ENCODE measurements around the gene NEGR1. TPM values are rescaled to one million over a fixed set of nuclear protein-coding genes. Genes with fewer than 3 reads are reported as not detected.

NEGR1 gene
- total and polyA plus RNA-seq, 2 experiments from 2014 or later: 0.57 to 0.94 TPM

DNA sequence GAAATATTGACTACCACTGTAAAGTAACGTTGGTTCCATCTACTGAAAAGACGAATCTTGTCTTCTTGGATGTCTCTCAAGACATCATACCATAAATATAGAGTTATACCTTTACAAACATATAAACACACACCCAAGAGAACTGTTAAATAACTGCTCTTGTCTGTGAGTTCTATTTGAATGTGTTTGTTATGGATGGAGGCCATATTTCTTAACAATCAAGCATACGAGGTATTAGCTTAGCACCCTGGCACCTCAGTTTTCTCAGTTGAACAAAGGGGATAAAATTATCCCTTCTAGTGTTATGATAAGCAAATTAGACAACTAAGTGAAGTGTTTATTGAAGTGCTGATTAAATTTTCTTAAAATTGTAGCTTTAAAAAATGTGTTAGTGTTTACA lies 864.9 kb downstream of the NEGR1 start (continued):
- no peak for TF ChIP-seq NANOG (IDR thresholded peaks at IDR 0.05; ENCODE audit: borderline replicate concordance)

DNA sequence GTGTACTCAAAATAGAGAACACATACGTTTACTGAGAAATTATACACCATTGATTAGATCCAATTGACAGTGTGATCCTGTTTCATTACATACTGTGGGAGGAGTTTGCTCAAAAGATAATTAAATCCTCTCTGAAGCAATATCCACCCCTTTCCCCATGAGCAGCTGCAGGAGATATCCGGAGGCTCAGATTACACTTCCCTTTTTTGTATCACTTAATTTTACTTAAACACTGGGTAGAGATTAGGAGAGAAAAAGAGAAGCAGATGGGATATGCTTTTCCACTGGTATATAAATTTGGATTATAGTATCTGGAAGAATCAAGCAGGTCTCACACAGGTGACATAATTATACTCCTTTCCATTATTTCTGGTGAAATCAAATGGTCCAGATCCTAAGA lies 868.2 kb downstream of the NEGR1 start:
- Histone ChIP-seq H4K20me1 (replicated peaks; ENCODE audit: insufficient read depth) (no peaks in the 10 kb centered on the region), H3K79me2 (replicated peaks; ENCODE audit: insufficient read depth) (no peaks in the 10 kb centered on the region), H2AFZ (no peak overlapping the region), H3K4me2 (peak overlapping the region; percentile 16; the same call in 1 of the 2 replicates), H3K9me2 (ENCODE audit: insufficient read depth) (no peaks in the 10 kb centered on the region), H3K4me1 (ENCODE audit: insufficient read depth) (peaks cover 10% of the 10 kb centered on the region; the same call in 1 of the 2 replicates), H3K27ac (ENCODE audit: low read depth) (no peak overlapping the region), H3F3A (replicated peaks; ENCODE audit: low read depth) (no peaks in the 10 kb centered on the region), H3K4me3 (no peak overlapping the region), H3K36me3 (ENCODE audit: insufficient read depth) (no peaks in the 10 kb centered on the region), H3K27me3 (ENCODE audit: insufficient read depth) (no peaks in the 10 kb centered on the region)
- DNase-seq (ENCODE audit: low spot score): no peak
- no peak overlapping the region for H3K4me3 Mint-ChIP-seq
- no peaks in the 10 kb centered on the region for H3K36me3 Mint-ChIP-seq (ENCODE audit: low read depth)
- no peaks in the 10 kb centered on the region for H3K27me3 Mint-ChIP-seq (ENCODE audit: insufficient read depth, low read depth, poor library complexity)
- TF ChIP-seq STAT1 (IDR thresholded peaks at IDR 0.05; ENCODE audit: unreplicated experiment) (no peak), POLR2AphosphoS5 (IDR thresholded peaks at IDR 0.05; ENCODE audit: low read depth) (no peak)
- TF ChIP-seq, protein P1, sequence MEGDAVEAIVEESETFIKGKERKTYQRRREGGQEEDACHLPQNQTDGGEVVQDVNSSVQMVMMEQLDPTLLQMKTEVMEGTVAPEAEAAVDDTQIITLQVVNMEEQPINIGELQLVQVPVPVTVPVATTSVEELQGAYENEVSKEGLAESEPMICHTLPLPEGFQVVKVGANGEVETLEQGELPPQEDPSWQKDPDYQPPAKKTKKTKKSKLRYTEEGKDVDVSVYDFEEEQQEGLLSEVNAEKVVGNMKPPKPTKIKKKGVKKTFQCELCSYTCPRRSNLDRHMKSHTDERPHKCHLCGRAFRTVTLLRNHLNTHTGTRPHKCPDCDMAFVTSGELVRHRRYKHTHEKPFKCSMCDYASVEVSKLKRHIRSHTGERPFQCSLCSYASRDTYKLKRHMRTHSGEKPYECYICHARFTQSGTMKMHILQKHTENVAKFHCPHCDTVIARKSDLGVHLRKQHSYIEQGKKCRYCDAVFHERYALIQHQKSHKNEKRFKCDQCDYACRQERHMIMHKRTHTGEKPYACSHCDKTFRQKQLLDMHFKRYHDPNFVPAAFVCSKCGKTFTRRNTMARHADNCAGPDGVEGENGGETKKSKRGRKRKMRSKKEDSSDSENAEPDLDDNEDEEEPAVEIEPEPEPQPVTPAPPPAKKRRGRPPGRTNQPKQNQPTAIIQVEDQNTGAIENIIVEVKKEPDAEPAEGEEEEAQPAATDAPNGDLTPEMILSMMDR (conservative IDR thresholded peaks at IDR 0.05; ENCODE audit: low read depth in 2 of 2): no peak
- ATAC-seq: peak; percentile 29; the same call in 1 of the 3 replicates
- no peaks in the 10 kb centered on the region for H3K9me3 Mint-ChIP-seq
- no peak overlapping the region for H3K27ac Mint-ChIP-seq
- H3K4me1 Mint-ChIP-seq: peaks cover 15% of the 10 kb centered on the region

DNA sequence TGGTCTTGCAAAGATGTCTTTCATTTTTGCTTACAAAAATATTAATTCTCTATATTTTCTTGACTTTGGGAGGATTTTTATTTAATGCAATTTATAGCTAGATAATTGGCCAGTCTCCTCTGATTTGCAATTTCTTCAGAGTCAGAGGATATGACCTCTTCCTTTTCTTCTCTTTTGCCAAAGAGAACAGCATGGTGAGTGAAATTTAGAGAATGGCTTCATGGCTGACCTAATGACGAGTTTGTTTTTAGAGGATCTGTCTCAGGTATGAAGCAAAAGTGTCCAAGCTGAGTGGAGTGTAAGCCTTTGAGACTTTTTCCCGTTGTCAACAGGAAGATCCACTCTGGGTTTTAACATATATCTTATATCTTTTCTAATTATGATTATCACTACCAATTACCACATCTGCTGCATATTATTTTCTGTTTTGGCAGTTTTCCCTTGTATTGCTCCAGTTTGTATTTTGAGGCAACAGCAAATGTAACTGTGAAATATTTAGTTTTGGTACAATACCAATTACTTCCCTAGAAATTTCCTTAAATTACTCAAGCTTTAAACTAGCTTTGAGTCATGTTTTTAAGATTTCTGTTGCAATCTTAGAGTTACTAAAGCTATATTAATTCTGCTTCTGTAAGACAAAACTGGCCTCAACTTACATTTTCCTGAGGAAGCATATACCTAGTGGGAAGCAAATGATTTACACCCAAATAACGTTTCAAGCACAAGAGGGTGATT lies 868.7 kb downstream of the NEGR1 start:
- Histone ChIP-seq H3K4me2 (no peak overlapping the region; the same call in 1 of the 2 replicates), H4K20me1 (replicated peaks; ENCODE audit: insufficient read depth) (no peaks in the 10 kb centered on the region), H2AFZ (no peak overlapping the region), H3K27me3 (ENCODE audit: insufficient read depth) (no peaks in the 10 kb centered on the region), H3K79me2 (replicated peaks; ENCODE audit: insufficient read depth) (no peaks in the 10 kb centered on the region), H3F3A (replicated peaks; ENCODE audit: low read depth) (no peaks in the 10 kb centered on the region), H3K4me1 (ENCODE audit: insufficient read depth) (peaks cover 10% of the 10 kb centered on the region; the same call in 1 of the 2 replicates), H3K36me3 (ENCODE audit: insufficient read depth) (no peaks in the 10 kb centered on the region), H3K27ac (ENCODE audit: low read depth) (no peak overlapping the region), H3K9me2 (ENCODE audit: insufficient read depth) (no peaks in the 10 kb centered on the region), H3K4me3 (no peak overlapping the region)
- no peaks in the 10 kb centered on the region for H3K36me3 Mint-ChIP-seq (ENCODE audit: low read depth)
- DNase-seq (ENCODE audit: low spot score): no peak
- ATAC-seq: no peak
- H3K27ac Mint-ChIP-seq: no peak overlapping the region
- no peaks in the 10 kb centered on the region for H3K9me3 Mint-ChIP-seq
- H3K27me3 Mint-ChIP-seq (ENCODE audit: insufficient read depth, low read depth, poor library complexity): no peaks in the 10 kb centered on the region
- H3K4me1 Mint-ChIP-seq: peaks cover 15% of the 10 kb centered on the region
- H3K4me3 Mint-ChIP-seq: no peak overlapping the region
- TF ChIP-seq CREB1 (CRISPR knock-in tag; IDR thresholded peaks at IDR 0.05; ENCODE audit: low read depth) (no peak), POLR2AphosphoS5 (IDR thresholded peaks at IDR 0.05; ENCODE audit: low read depth) (no peak), EZH2phosphoT487 (IDR thresholded peaks at IDR 0.05; ENCODE audit: unreplicated experiment) (no peak), EZH2 (IDR thresholded peaks at IDR 0.05; ENCODE audit: low read depth, unreplicated experiment) (no peak), STAT1 (IDR thresholded peaks at IDR 0.05; ENCODE audit: unreplicated experiment) (no peak), JUNB (IDR thresholded peaks at IDR 0.05; ENCODE audit: unreplicated experiment) (no peak), NANOG (IDR thresholded peaks at IDR 0.05; ENCODE audit: borderline replicate concordance) (no peak), ZNF331 (CRISPR knock-in tag; IDR thresholded peaks at IDR 0.05; ENCODE audit: low read depth) (no peak), ZNF114 (CRISPR knock-in tag; IDR thresholded peaks at IDR 0.05) (no peak)
- TF ChIP-seq, protein P1 (conservative IDR thresholded peaks at IDR 0.05; ENCODE audit: low read depth in 2 of 2): no peak
- TF ChIP-seq, protein P2, sequence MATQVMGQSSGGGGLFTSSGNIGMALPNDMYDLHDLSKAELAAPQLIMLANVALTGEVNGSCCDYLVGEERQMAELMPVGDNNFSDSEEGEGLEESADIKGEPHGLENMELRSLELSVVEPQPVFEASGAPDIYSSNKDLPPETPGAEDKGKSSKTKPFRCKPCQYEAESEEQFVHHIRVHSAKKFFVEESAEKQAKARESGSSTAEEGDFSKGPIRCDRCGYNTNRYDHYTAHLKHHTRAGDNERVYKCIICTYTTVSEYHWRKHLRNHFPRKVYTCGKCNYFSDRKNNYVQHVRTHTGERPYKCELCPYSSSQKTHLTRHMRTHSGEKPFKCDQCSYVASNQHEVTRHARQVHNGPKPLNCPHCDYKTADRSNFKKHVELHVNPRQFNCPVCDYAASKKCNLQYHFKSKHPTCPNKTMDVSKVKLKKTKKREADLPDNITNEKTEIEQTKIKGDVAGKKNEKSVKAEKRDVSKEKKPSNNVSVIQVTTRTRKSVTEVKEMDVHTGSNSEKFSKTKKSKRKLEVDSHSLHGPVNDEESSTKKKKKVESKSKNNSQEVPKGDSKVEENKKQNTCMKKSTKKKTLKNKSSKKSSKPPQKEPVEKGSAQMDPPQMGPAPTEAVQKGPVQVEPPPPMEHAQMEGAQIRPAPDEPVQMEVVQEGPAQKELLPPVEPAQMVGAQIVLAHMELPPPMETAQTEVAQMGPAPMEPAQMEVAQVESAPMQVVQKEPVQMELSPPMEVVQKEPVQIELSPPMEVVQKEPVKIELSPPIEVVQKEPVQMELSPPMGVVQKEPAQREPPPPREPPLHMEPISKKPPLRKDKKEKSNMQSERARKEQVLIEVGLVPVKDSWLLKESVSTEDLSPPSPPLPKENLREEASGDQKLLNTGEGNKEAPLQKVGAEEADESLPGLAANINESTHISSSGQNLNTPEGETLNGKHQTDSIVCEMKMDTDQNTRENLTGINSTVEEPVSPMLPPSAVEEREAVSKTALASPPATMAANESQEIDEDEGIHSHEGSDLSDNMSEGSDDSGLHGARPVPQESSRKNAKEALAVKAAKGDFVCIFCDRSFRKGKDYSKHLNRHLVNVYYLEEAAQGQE (IDR thresholded peaks at IDR 0.05; ENCODE audit: unreplicated experiment): no peak

Measured in GM23338 (cell line).